Measurements from ENCODE around the gene TAPBP.

TAPBP gene

GRCh38 chr6:33318426-33319073 lies 4.7 kb upstream of the TAPBP start:
- no peak for DNase-seq

GRCh38 chr6:33317669-33318425 lies 4.0 kb upstream of the TAPBP start, which contains the start of gene ZBTB22:
TSS of gene ZBTB22 (minus strand) at chr6:33317744. CDS start at chr6:33316916, 828 bp downstream.
- DNase-seq, result peak; percentile 99

- DNase-seq, result no peak
Measured at GRCh38 chr6:33317419-33317668, 3.5 kb upstream of the TAPBP start.

GRCh38 chr6:33316603-33317418 lies 2.9 kb upstream of the TAPBP start:
- no peak for DNase-seq

- no peak for DNase-seq
Measured at GRCh38 chr6:33315793-33316602, 2.1 kb upstream of the TAPBP start.

- DNase-seq, result no peak
Measured at GRCh38 chr6:33314943-33315792, 1.3 kb upstream of the TAPBP start.

- no peak for DNase-seq
Measured at GRCh38 chr6:33314515-33314942, 651 bp upstream of the TAPBP start.

GRCh38 chr6:33313105-33313708 lies 671 bp downstream of the TAPBP start:
- DNase-seq, result no peak

- DNase-seq, result peak; percentile 39
Measured at GRCh38 chr6:33312361-33313104, 1.3 kb downstream of the TAPBP start.

GRCh38 chr6:33306356-33306755 lies 7.5 kb downstream of the TAPBP start:
- DNase-seq, result no peak

- DNase-seq, result no peak
Measured at GRCh38 chr6:33305052-33305451, 8.8 kb downstream of the TAPBP start.

- no peak for DNase-seq
Measured at GRCh38 chr6:33304216-33304615, 9.7 kb downstream of the TAPBP start.

GRCh38 chr6:33301877-33302276 lies 12.0 kb downstream of the TAPBP start:
- DNase-seq, result no peak

GRCh38 chr6:33299237-33299944 lies 14.5 kb downstream of the TAPBP start:
- DNase-seq, result peak; percentile 85

GRCh38 chr6:33298773-33299236 lies 15.1 kb downstream of the TAPBP start, which contains the start of gene RGL2:
TSS of gene RGL2 (minus strand) at chr6:33298942. CDS start at chr6:33298610, 332 bp downstream.
- no peak for DNase-seq

GRCh38 chr6:33297956-33298772 lies 15.7 kb downstream of the TAPBP start:
- DNase-seq, result peak; percentile 28

- DNase-seq, result no peak
Measured at GRCh38 chr6:33297406-33297955, 16.4 kb downstream of the TAPBP start.

GRCh38 chr6:33296797-33297405 lies 17.0 kb downstream of the TAPBP start:
- no peak for DNase-seq
